Upper lobe of left lung (tissue), 6 donors: ENCODE measurements around the gene DNAAF5. TPM values are rescaled to one million over a fixed set of nuclear protein-coding genes. Genes with fewer than 3 reads are reported as not detected.
A peak's percentile ranks its signal among the peaks of the same experiment; 100 is the strongest.

Source experiments
- ATAC-seq, 2 donors: fragments of 200-7000 bp; cut with Tn5 transposase; one replicate each; pipeline ENCODE4 v1.9.1; 2022; ENCODE audit warnings: mild to moderate bottlenecking in 2 of 2, moderate library complexity in 2 of 2; ENCODE audit not compliant: low FRiP score in 2 of 2
- DNase-seq, 2 donors: peaks; one replicate each; pipeline ENCODE4 v3.0.0-alpha.2; 2019 to 2020
- H3K27ac ChIP-seq, 4 donors: fragments of 200-600 bp; sonication (generic); one replicate each; pipeline ENCODE4 v1.5.1; 2016 to 2019
- H3K27me3 ChIP-seq, 4 donors: fragments of 200-600 bp; sonication (generic); one replicate each; pipeline ENCODE4 v1.5.1; 2017 to 2019
- H3K36me3 ChIP-seq, 4 donors: fragments of 200-600 bp; sonication (generic); one replicate each; pipeline ENCODE4 v1.5.1; 2016 to 2019
- H3K4me1 ChIP-seq, 4 donors: fragments of 200-600 bp; sonication (generic); one replicate each; pipeline ENCODE4 v1.5.1; 2018 to 2019
- H3K4me3 ChIP-seq, 4 donors: fragments of 200-600 bp; sonication (generic); one replicate each; pipeline ENCODE4 v1.5.1; 2017 to 2019; ENCODE audit warnings: mild to moderate bottlenecking in 2 of 4, moderate library complexity in 1 of 4
- H3K9me3 ChIP-seq, 4 donors: fragments of 200-600 bp; sonication (generic); one replicate each; pipeline ENCODE4 v1.5.1; 2018 to 2019
- EP300 ChIP-seq, 4 donors: sonication (generic); formaldehyde crosslinking; IDR thresholded peaks; one replicate each; pipeline ENCODE4 v1.5.1; 2017; ENCODE audit warnings: antibody characterized with exemption in 4 of 4, control low read depth in 2 of 4
- POLR2A ChIP-seq, 4 donors: fragments of 450-650 bp; IDR thresholded peaks; one replicate each; pipeline ENCODE4 v1.5.1; 2016 to 2017; ENCODE audit warnings: antibody characterized with exemption in 4 of 4, mild to moderate bottlenecking in 2 of 4
- POLR2AphosphoS5 ChIP-seq, 2 donors: sonication (generic); formaldehyde crosslinking; IDR thresholded peaks; one replicate each; pipeline ENCODE4 v1.5.1; 2017; ENCODE audit warnings: antibody characterized with exemption in 2 of 2
- WGBS, 2 donors: methylation state at CpG; one replicate each; pipeline ENCODE4 v1.1.5; 2017 to 2018; 5-methylcytosine and 5-hydroxymethylcytosine counted together
- total RNA-seq, 6 donors: library from RNA; depleted of rRNA in 4 of 6; stranded (reverse); fragments of >200 nt in 4 of 6; gene quantifications; one replicate each; pipeline versions ENCODE4 v1.1.0 to v1.2.1, GENCODE V29; 2016 to 2021
- TF ChIP-seq, protein P1 (sequence below), 6 experiments: fragments of 450-650 bp in 4 of 6; fragments of 200-600 bp in 2 of 6; sonication (generic) in 2 of 6; IDR thresholded peaks; one replicate each; pipeline ENCODE4 v1.5.1; 2016 to 2019; ENCODE audit warnings: antibody characterized with exemption in 6 of 6
- donor health status: DM: no; HTN: no; CAD: no; lungs with moderate emphysema.
- donor health status: DM: no; HTN: yes; CAD: no; lungs with severe emphysema.

The DNAAF5 gene
- total RNA-seq, 6 donors from 2014 or later = 18.2 to 35.6 (median 26.4) TPM

DNA sequence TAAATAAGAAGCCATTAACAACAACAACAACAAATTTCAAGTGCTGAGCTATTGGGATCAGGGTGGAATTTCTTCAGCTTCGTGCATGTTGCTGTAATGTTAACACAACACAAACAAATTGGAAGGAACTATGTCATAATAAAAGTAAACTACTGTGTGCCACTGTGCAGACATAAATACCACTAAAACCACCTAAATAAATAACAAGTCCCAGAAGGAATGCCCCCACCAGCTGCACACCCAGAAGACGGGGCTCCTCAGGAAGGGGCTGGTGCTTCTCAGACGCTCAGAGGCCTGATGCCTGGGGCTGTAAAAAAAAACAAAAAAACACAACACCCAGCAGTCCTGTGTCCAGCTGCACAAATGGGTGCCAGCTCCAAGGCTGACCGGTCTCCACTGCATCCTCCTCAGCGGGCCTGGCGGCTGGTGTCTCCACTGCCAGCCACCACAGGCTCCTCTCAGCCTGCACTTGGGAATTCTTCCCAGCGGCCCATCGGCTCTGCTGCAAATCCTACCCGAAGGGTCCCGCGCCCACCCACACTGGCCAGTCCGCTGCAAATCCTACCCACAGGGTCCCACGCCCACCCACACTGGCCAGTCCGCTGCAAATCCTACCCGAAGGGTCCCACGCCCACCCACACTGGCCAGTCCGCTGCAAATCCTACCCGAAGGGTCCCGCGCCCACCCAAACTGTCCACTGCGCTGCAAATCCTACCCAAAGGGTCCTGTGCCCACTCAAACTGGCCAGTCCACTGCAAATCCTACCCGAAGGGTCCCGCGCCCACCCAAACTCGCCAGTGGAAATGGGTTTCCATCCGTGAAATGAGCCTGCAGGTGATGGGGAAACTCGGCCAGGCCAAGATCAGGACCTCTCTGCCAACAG, 35.8 kb upstream of the DNAAF5 start:
- H3K4me3 ChIP-seq = no peak overlapping the region
- no peaks in the 10 kb centered on the region for H3K4me1 ChIP-seq
- no peaks in the 10 kb centered on the region for H3K27me3 ChIP-seq
- DNase-seq (no peak), ATAC-seq (no peak)
- TF ChIP-seq, protein P1, sequence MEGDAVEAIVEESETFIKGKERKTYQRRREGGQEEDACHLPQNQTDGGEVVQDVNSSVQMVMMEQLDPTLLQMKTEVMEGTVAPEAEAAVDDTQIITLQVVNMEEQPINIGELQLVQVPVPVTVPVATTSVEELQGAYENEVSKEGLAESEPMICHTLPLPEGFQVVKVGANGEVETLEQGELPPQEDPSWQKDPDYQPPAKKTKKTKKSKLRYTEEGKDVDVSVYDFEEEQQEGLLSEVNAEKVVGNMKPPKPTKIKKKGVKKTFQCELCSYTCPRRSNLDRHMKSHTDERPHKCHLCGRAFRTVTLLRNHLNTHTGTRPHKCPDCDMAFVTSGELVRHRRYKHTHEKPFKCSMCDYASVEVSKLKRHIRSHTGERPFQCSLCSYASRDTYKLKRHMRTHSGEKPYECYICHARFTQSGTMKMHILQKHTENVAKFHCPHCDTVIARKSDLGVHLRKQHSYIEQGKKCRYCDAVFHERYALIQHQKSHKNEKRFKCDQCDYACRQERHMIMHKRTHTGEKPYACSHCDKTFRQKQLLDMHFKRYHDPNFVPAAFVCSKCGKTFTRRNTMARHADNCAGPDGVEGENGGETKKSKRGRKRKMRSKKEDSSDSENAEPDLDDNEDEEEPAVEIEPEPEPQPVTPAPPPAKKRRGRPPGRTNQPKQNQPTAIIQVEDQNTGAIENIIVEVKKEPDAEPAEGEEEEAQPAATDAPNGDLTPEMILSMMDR (IDR thresholded peaks at IDR 0.05) = no peak
- TF ChIP-seq EP300 (IDR thresholded peaks at IDR 0.05) = no peak
- TF ChIP-seq POLR2AphosphoS5 (IDR thresholded peaks at IDR 0.05) = no peak
- TF ChIP-seq POLR2A (IDR thresholded peaks at IDR 0.05) = no peak
- H3K27ac ChIP-seq = no peak overlapping the region
- no peaks in the 10 kb centered on the region for H3K36me3 ChIP-seq
- peaks cover 5 to 28% (median 24%) of the 10 kb centered on the region in 4 donors for H3K9me3 ChIP-seq
- WGBS, 2 donors = 92 to 93% methylated on average over 18 to 27 of the region's 27 CpGs

DNA sequence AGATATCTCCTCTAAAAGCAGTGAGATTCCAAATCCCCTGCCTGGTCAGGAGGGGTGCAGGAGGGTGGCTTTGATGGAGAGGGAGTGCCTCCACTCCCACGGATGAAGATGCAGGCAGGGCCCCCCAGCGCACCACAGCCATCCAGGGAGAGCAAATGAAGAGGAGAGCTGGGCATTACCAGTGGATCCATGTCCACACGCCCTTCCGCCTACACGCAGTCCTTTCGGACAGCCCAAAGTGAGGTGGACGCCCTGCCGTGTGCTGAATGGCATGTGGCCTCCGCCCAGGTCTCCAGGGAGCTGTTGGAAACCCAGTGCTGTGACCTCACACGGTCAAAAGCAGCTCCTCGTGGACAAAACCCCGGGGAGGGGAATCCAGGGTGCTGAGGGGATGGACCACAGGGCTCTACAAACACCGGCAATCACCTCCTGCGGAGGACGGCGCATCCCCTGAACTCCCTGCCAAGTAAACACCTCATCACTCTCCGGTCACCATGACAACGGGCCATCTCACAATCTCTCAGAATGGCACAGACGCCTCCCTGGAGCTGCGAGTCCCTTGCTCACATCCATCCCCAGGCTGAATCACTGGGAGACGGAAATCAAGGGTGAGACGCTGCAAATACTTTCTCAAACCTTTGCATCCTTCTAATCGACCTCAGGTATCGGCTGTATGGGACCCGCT, 35.0 kb upstream of the DNAAF5 start:
- Histone ChIP-seq H3K36me3 (no peaks in the 10 kb centered on the region), H3K27me3 (no peaks in the 10 kb centered on the region), H3K4me1 (no peaks in the 10 kb centered on the region), H3K27ac (no peak overlapping the region), H3K4me3 (no peak overlapping the region), H3K9me3 (peaks cover 5 to 20% (median 17%) of the 10 kb centered on the region in 4 donors)
- TF ChIP-seq, protein P1 (IDR thresholded peaks at IDR 0.05) = no peak
- TF ChIP-seq POLR2A (IDR thresholded peaks at IDR 0.05) = no peak
- no peak for TF ChIP-seq EP300 (IDR thresholded peaks at IDR 0.05)
- no peak for TF ChIP-seq POLR2AphosphoS5 (IDR thresholded peaks at IDR 0.05)
- WGBS, 2 donors = 94 to 96% methylated on average over 12 to 24 of the region's 25 CpGs
- peak in 1 of 2 donors; percentile 10 for ATAC-seq
- no peak for DNase-seq

DNA sequence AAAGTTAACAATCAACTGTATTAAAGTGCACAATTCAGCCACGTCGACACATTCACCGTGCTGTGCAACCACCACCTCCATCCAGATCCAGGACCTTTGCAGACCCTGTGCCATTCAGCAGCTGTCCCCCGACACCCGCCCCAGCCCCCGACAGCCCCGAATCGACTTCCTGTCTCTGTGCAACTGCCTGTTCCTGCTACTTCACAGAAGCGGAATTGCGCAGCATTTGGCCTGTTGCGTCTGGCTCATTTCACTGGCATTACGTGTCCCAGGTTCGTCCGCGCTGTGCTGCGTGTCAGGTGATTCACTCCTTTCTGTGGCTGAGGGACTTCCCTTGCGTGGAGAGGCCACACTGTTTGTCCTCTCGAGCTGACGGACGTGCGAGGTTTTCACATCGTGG, 33.2 kb upstream of the DNAAF5 start:
- ATAC-seq = no peak
- Histone ChIP-seq H3K4me3 (no peak overlapping the region), H3K9me3 (peaks cover 5 to 11% (median 10%) of the 10 kb centered on the region in 4 donors), H3K27ac (no peak overlapping the region), H3K27me3 (no peaks in the 10 kb centered on the region), H3K4me1 (peaks cover 4 to 9% (median 4%) of the 10 kb centered on the region in 4 donors), H3K36me3 (no peaks in the 10 kb centered on the region)
- TF ChIP-seq, protein P1 (IDR thresholded peaks at IDR 0.05) = no peak
- no peak for TF ChIP-seq EP300 (IDR thresholded peaks at IDR 0.05)
- TF ChIP-seq POLR2A (IDR thresholded peaks at IDR 0.05) = no peak
- no peak for TF ChIP-seq POLR2AphosphoS5 (IDR thresholded peaks at IDR 0.05)
- no peak for DNase-seq
- 93 to 99% methylated on average over 22 of the region's 22 CpGs for WGBS, 2 donors

DNA sequence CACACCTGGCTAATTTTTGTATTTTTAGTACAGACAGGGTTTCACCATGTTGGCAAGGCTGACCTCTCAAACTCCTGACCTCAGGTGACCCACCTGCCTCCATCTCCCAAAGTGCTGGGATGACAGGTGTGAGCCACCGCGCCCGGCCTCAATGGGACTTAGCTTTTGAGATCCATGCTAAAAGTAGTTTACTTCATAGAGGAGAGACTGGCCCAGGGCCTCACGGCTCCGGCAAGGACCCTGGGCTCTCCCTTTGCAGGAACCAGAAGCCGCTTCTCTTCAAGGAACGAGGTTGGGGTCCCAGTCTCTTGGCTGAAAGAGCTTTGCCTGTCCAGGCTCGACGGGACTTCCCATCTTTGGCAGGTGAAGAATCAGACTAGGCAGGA, 30.1 kb upstream of the DNAAF5 start:
- H3K36me3 ChIP-seq = no peaks in the 10 kb centered on the region
- ATAC-seq (no peak), DNase-seq (no peak)
- no peaks in the 10 kb centered on the region for H3K9me3 ChIP-seq
- peaks cover 4 to 17% (median 8%) of the 10 kb centered on the region in 4 donors for H3K4me1 ChIP-seq
- H3K27ac ChIP-seq = peak overlapping the region in 2 of 4 donors; percentile 15 to 68
- 80 to 89% methylated on average over 5 to 9 of the region's 9 CpGs for WGBS, 2 donors
- H3K27me3 ChIP-seq = no peaks in the 10 kb centered on the region
- no peak for TF ChIP-seq POLR2A (IDR thresholded peaks at IDR 0.05)
- TF ChIP-seq, protein P1 (IDR thresholded peaks at IDR 0.05) = no peak
- no peak for TF ChIP-seq POLR2AphosphoS5 (IDR thresholded peaks at IDR 0.05)
- no peak for TF ChIP-seq EP300 (IDR thresholded peaks at IDR 0.05)
- no peak overlapping the region for H3K4me3 ChIP-seq
